ENCODE data around the gene ATXN10.

DNA sequence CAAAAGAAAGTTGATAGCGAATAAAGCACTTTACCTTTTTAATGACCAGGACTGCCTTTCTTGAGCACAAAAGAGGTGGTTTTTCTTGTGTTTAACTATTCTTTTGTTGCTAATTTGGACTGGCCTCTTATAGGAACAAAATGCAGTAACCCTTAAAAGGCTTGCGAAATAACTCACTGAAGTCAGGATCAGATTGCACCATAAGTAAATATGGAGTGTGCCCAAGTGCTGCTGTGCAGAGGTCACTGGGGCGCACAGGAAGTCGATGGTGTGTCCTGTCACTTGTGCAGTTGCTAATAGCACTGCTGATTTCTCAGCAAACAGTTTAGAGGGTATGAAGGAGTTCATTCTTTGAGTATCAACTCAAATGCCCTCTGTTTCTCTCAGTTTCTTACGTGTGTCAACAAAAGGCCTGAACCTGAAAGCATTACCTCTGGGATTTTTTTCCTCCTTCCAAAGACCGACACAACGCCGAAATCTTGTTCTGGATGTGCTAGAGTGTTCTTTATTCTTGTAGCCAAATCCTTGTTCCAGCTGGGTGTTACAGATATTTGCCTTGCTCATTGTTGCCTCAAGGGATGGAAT lies 71.3 kb downstream of the ATXN10 start:
- TF ChIP-seq NFYA (IDR thresholded peaks at IDR 0.05; ENCODE audit: borderline replicate concordance, low read depth, low read length) (no peak), JUND (IDR thresholded peaks at IDR 0.05; ENCODE audit: low read depth, low read length) (no peak), RUNX3 (IDR thresholded peaks at IDR 0.05; ENCODE audit: low read length) (no peak)
- TF ChIP-seq, protein P1, sequence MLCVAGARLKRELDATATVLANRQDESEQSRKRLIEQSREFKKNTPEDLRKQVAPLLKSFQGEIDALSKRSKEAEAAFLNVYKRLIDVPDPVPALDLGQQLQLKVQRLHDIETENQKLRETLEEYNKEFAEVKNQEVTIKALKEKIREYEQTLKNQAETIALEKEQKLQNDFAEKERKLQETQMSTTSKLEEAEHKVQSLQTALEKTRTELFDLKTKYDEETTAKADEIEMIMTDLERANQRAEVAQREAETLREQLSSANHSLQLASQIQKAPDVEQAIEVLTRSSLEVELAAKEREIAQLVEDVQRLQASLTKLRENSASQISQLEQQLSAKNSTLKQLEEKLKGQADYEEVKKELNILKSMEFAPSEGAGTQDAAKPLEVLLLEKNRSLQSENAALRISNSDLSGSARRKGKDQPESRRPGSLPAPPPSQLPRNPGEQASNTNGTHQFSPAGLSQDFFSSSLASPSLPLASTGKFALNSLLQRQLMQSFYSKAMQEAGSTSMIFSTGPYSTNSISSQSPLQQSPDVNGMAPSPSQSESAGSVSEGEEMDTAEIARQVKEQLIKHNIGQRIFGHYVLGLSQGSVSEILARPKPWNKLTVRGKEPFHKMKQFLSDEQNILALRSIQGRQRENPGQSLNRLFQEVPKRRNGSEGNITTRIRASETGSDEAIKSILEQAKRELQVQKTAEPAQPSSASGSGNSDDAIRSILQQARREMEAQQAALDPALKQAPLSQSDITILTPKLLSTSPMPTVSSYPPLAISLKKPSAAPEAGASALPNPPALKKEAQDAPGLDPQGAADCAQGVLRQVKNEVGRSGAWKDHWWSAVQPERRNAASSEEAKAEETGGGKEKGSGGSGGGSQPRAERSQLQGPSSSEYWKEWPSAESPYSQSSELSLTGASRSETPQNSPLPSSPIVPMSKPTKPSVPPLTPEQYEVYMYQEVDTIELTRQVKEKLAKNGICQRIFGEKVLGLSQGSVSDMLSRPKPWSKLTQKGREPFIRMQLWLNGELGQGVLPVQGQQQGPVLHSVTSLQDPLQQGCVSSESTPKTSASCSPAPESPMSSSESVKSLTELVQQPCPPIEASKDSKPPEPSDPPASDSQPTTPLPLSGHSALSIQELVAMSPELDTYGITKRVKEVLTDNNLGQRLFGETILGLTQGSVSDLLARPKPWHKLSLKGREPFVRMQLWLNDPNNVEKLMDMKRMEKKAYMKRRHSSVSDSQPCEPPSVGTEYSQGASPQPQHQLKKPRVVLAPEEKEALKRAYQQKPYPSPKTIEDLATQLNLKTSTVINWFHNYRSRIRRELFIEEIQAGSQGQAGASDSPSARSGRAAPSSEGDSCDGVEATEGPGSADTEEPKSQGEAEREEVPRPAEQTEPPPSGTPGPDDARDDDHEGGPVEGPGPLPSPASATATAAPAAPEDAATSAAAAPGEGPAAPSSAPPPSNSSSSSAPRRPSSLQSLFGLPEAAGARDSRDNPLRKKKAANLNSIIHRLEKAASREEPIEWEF (IDR thresholded peaks at IDR 0.05; ENCODE audit: insufficient replicate concordance, low read depth, low read length), result no peak
- TF ChIP-seq, protein P2, sequence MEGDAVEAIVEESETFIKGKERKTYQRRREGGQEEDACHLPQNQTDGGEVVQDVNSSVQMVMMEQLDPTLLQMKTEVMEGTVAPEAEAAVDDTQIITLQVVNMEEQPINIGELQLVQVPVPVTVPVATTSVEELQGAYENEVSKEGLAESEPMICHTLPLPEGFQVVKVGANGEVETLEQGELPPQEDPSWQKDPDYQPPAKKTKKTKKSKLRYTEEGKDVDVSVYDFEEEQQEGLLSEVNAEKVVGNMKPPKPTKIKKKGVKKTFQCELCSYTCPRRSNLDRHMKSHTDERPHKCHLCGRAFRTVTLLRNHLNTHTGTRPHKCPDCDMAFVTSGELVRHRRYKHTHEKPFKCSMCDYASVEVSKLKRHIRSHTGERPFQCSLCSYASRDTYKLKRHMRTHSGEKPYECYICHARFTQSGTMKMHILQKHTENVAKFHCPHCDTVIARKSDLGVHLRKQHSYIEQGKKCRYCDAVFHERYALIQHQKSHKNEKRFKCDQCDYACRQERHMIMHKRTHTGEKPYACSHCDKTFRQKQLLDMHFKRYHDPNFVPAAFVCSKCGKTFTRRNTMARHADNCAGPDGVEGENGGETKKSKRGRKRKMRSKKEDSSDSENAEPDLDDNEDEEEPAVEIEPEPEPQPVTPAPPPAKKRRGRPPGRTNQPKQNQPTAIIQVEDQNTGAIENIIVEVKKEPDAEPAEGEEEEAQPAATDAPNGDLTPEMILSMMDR (IDR thresholded peaks at IDR 0.05 in 2 of 3, conservative IDR thresholded peaks at IDR 0.05 in 1 of 3; ENCODE audit: control insufficient read depth in 2 of 3, extremely low read depth in 1 of 3, insufficient read depth in 1 of 3, low read depth in 3 of 3, low read length in 3 of 3), result no peak
- TF ChIP-seq, protein P3, sequence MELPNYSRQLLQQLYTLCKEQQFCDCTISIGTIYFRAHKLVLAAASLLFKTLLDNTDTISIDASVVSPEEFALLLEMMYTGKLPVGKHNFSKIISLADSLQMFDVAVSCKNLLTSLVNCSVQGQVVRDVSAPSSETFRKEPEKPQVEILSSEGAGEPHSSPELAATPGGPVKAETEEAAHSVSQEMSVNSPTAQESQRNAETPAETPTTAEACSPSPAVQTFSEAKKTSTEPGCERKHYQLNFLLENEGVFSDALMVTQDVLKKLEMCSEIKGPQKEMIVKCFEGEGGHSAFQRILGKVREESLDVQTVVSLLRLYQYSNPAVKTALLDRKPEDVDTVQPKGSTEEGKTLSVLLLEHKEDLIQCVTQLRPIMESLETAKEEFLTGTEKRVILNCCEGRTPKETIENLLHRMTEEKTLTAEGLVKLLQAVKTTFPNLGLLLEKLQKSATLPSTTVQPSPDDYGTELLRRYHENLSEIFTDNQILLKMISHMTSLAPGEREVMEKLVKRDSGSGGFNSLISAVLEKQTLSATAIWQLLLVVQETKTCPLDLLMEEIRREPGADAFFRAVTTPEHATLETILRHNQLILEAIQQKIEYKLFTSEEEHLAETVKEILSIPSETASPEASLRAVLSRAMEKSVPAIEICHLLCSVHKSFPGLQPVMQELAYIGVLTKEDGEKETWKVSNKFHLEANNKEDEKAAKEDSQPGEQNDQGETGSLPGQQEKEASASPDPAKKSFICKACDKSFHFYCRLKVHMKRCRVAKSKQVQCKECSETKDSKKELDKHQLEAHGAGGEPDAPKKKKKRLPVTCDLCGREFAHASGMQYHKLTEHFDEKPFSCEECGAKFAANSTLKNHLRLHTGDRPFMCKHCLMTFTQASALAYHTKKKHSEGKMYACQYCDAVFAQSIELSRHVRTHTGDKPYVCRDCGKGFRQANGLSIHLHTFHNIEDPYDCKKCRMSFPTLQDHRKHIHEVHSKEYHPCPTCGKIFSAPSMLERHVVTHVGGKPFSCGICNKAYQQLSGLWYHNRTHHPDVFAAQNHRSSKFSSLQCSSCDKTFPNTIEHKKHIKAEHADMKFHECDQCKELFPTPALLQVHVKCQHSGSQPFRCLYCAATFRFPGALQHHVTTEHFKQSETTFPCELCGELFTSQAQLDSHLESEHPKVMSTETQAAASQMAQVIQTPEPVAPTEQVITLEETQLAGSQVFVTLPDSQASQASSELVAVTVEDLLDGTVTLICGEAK (IDR thresholded peaks at IDR 0.05; ENCODE audit: borderline replicate concordance), result no peak

All from GM12878 (cell line).